Left renal pelvis (tissue), 4 donors: Measurements from ENCODE around the gene INPP5A. TPM values are rescaled to one million over a fixed set of nuclear protein-coding genes. Genes with fewer than 3 reads are reported as not detected.
"Not testable (repeated sequence)": the region's sequence is repeated elsewhere in the genome, so short reads cannot be mapped to it uniquely, and the experiment has no call there.

Experiments
- DNase-seq, 4 donors: peaks; one replicate each; pipeline ENCODE4 v3.0.0-alpha.2; 2013; ENCODE audit warnings: low read depth in 4 of 4, low spot score in 3 of 4
- polyA plus RNA-seq, 4 donors: library from polyadenylated mRNA; unstranded; fragments of 120-200 nt; gene quantifications; one replicate each; pipeline ENCODE4 v1.2.1, GENCODE V29; 2013; ENCODE audit not compliant: insufficient read length in 4 of 4

INPP5A gene
- polyA plus RNA-seq, 4 donors = 29.0 to 40.2 (median 35.5) TPM

GRCh38 chr10:132728321-132728720, 190.7 kb downstream of the INPP5A start:
- DNase-seq = no peak

DNA sequence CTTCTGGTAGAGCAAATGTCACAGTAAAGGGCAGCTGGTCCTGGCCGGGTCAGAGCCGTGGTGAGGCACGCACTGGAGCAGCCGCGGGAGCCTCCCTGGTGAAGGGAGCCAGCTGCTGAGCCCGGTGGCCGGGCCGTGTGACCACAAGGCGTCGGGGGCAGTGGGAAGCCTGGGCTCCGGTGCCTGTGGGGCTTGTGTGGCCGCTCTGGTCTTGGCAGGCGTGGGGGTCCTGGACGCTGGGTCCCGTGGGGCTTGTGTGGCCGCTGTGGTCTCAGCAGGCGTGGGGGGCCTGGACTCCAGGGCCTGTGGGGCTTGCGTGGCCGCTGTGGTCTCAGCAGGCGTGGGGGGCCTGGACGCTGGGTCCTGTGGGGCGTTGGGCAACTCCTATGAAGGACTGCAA, 191.2 kb downstream of the INPP5A start:
- DNase-seq = no peak

DNA sequence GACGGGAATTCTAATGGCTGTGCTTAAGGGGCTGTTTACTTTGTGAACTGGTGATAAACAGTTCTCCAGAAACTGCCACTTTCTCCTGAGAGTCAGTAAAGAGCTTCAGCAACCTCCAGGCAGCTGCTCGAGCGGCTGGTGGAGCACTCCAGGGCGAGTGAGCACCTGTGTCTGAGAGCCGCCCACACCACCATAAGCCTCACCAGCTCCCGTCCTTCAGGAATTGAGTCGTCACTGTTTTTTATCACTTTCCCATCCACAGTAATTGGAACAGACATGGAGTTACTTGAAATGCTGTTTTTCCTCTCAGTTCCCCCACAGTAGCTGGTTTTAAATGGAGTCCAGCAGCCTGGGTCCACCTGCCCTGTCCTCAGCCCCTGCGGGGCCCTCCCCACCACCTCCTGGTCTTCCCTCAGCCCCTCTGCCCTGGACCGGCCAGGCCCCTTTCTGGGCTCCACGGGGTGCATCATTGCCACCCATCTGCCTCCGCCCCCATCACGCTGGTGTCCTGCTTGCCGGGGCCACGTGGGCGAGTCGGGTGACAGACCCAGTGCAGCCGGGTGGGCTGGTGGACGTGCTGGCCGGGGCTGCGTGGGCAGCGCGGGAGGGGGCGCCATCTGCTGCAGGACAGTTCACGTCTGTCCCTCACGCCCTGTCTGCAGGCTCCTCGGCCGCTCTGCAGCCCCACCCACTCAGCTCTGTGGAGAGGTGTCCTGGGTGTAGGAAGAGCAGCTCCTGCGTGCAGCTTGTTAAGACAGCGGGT, 192.4 kb downstream of the INPP5A start:
- no peak for DNase-seq

DNA sequence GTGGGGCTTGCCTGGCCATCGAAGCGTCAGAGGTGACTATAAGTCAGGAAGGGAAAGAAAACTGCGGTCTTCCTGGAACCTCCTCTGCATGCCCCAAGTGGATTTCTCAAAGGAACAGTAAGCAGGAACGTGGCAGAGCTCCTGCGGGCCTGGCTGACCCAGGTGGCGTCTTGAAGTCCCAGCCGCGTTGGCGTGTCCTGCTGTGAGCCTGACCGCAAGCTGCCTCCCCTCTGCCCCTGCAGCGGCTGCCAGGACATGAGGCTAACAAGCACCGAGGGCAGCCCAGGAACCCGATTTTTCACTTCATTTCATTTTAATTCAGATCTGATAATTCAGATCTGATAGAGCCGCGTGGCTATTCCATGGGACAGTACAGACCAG, 193.0 kb downstream of the INPP5A start:
- DNase-seq = no peak

DNA sequence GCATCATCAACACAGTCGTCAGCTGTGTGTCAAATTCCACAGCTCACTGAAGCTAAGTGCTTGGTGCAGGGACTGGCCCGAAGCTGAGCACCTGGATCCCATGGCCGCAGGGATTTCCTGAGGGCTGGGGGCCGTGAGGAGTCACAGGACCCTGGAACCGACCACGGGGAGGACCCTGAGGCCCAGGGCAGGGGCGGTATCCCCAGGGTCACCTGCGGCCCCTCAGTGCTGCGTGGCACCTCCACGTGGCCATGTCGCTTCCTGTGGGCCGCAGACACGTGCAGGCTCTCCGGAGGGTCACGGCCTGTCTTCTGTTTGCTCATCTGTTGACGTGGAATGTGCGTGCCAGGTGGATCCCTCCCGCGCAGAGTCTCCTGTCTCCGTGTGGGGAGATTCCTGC, 194.9 kb downstream of the INPP5A start:
- DNase-seq = no peak

DNA sequence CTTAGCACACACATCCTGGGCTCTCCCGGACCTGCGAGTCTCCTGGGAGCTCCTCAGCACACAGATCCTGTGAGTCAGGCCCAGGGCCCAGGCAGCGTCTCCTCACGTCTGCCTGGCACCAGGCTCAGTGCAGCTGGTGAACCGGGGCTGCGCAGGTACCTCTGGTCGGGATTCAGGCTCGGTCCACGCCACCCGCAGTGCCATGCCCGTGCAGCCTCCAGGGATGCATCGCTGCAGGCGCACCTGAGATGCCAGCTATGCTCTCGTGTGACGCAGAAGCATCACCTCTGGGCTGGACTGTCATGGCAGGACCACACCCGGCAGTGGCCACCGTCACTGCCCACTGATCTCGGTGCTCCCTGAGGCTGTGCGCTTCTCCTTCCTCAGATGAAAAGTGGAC, 196.3 kb downstream of the INPP5A start:
- DNase-seq = no peak

- DNase-seq = no peak
Measured at GRCh38 chr10:132735341-132735775, 197.8 kb downstream of the INPP5A start.

DNA sequence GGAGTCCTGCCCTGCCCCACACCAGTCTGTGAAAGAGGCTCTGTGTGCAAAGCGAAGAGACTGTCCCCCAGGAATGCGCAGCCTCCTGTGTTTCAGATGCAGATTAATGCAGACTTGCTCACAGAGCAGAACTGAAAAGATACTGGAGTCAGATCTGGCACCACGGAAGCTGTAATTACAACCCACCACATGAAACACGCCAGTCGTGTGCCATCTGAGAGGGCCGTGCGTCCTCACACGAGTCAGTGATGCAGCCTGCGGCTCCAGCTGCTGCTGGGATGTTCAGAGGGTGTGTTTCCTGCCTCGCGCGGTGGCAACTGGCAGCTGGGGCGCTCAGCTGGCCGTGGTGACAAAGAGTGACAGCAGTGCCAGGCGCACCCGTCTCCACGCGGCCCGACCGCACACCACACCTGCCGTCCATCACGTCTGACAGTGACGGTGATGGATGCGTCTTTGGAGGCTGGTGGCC, 198.4 kb downstream of the INPP5A start:
- no peak for DNase-seq

DNA sequence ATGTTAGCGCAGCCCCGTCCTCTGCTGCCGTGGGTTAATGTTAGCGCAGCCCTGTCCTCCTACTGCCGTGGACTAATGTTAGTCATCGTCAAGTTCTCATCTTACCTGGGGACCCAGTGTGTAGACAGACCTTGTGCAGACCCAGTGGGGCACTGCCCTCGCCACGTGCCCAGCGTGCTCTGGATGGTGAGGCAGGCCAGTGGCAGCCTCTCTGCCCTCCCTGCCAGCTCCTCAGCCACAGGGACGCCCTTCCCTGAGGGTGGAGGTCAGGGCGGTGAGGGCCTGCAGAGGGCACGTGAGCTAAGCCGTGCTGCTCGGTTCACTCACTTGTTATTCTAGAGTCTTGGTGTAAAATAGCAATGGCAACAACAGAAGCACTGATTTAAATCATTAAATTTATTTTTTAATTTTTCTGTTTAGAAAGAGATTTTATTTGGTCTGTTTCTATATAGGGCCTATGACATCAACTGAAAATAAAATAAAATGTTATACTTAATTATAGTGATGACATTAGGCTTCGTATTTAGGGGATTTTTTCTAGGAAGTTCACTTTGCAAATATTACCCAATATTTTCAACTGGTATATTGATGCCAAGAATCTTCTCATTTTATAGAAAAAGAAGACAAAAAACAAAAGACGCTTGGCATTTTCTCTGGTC, 199.9 kb downstream of the INPP5A start:
- DNase-seq = no peak

GRCh38 chr10:132738454-132739224, 201.1 kb downstream of the INPP5A start:
- no peak for DNase-seq

DNA sequence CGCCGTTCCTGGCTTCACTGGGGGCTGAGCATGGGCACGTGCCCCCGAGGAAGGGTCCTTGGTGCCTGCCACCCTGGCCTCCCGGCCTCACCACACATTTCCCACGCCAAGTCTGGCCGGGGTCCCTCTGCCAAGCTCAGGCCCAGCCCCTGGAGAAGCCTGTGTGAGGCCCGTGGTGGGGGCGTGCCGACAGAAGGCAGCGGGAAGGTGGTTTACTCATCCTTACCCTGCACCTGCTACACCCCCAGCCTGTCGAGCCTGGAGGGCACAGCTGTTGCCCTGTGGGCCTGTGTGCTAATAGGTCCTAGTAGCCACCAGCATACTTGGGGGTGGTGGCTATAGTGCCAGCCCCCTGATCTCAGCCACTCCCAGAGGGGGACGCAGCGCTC, 201.6 kb downstream of the INPP5A start:
- no peak for DNase-seq

DNA sequence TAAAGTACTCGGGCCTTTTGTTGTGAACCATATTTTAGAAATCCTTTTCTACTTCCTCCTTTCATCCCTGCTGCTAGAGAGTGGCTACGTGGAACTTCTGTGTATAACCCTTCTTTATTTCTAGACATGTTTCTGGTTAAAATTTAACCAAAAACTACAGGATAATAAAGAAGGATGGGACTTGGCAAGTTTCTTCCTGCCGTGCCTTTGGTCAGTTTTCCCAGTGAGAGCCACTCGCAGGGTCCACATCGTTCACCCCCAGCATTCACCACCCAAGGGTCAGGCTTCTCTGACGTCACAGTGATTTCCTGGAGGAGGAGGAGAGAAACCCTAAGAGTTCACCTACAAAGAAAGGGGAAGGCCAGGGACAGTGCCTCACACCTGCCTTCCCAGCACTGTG, 203.0 kb downstream of the INPP5A start:
- DNase-seq = no peak

GRCh38 chr10:132742167-132742836, 204.7 kb downstream of the INPP5A start:
- no peak for DNase-seq

DNA sequence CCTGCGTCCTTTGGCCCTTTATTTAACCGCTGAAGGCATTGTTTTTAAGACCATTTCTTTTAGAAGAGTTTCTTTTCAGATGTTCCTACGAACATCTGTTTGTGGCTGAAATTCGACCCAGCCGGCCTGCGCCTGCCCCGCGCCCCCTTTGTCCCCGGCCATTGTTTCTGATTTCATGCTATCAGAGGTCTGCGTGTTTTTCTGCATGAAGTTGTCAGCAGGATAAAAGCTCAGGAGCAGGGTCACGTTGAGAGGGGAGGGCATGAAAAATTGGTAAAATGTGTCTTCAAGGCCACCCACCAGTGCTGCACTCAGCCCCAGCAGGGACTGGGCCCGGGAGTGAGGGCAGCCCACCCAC, 205.2 kb downstream of the INPP5A start:
- no peak for DNase-seq

GRCh38 chr10:132743196-132743924, 205.8 kb downstream of the INPP5A start:
- not testable (repeated sequence) for DNase-seq

GRCh38 chr10:132743925-132744490, 206.4 kb downstream of the INPP5A start:
- DNase-seq = no peak

DNA sequence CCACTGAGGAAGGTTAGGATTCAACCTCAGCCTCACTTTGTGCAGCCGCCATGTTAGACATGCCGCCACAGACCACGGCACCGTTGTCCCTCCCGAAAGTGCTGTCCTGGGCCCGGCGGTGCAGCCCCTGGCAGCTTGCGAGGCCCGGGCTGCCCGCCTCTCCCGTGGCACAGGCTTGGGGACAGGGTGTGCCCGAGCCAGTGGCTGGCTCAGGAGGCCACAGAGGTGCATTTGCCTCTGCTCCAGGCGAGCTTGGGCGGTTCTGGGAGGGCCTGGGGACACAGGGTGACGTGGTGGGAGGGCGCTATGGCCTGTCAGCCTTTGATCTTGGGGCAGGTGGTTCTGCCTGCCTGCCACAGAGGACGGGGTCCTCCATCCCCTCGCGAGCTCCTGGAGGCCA, 207.3 kb downstream of the INPP5A start:
- no peak for DNase-seq

- no peak for DNase-seq
Measured at GRCh38 chr10:132745511-132745910, 207.9 kb downstream of the INPP5A start.

- no peak for DNase-seq
Measured at GRCh38 chr10:132745971-132746370, 208.4 kb downstream of the INPP5A start.

GRCh38 chr10:132746386-132746785, 208.8 kb downstream of the INPP5A start:
- DNase-seq = no peak
